NCI-H1694 treated with DMSO at 0.1 percent for 48 hours (cell line): ENCODE data around the gene NPFF.

ENCODE experiments used
- DNase-seq: peaks from one replicate; lab custom pipeline; 2025; lab: John Stamatoyannopoulos, UW

The NPFF gene

GRCh38 chr12:53474819-53475218, 32.5 kb downstream of the NPFF start:
- no peak for DNase-seq

GRCh38 chr12:53474077-53474476, 33.2 kb downstream of the NPFF start:
- DNase-seq = no peak

- no peak for DNase-seq
These were observed 35.2 kb downstream of the NPFF start for GRCh38 chr12:53472056-53472582.

- DNase-seq = no peak
These were observed 39.0 kb downstream of the NPFF start for GRCh38 chr12:53468282-53468681.

GRCh38 chr12:53467880-53468279, 39.4 kb downstream of the NPFF start:
- no peak for DNase-seq

- DNase-seq = no peak
These were observed 40.2 kb downstream of the NPFF start for GRCh38 chr12:53467082-53467481.

- no peak for DNase-seq
These were observed 40.6 kb downstream of the NPFF start for GRCh38 chr12:53466640-53467039.

GRCh38 chr12:53465679-53466078, 41.6 kb downstream of the NPFF start:
- DNase-seq = no peak

GRCh38 chr12:53464685-53465418, 42.4 kb downstream of the NPFF start:
- no peak for DNase-seq

GRCh38 chr12:53463802-53464560, 43.3 kb downstream of the NPFF start:
- DNase-seq = no peak

GRCh38 chr12:53462935-53463334, 44.3 kb downstream of the NPFF start:
- no peak for DNase-seq

GRCh38 chr12:53461591-53461990, 45.7 kb downstream of the NPFF start:
- DNase-seq = no peak

GRCh38 chr12:53461059-53461458, 46.2 kb downstream of the NPFF start:
- no peak for DNase-seq

GRCh38 chr12:53459097-53459496, 48.2 kb downstream of the NPFF start:
- no peak for DNase-seq
